Fibroblast of mammary gland (primary cell): ENCODE measurements around the gene PERCC1.

ENCODE experiments used
- DNase-seq: peaks from one replicate; pipeline ENCODE4 v3.0.0-alpha.2; 2010; ENCODE audit warnings: low read depth
- H3K4me3 ChIP-seq: 2 replicates; pipeline ENCODE4 v1.5.1; 2011; ENCODE audit warnings: low read depth, mild to moderate bottlenecking, low read length, moderate library complexity; ENCODE audit not compliant: control insufficient read depth
- TF ChIP-seq, protein P1 (sequence below): conservative IDR thresholded peaks from 2 replicates; pipeline ENCODE4 v1.5.1; 2011; ENCODE audit warnings: low read depth, low read length, inconsistent platforms; ENCODE audit not compliant: control insufficient read depth, insufficient read depth

The PERCC1 gene

GRCh38 chr16:1445518-1446203, 14.8 kb downstream of the PERCC1 start:
- TF ChIP-seq, protein P1, sequence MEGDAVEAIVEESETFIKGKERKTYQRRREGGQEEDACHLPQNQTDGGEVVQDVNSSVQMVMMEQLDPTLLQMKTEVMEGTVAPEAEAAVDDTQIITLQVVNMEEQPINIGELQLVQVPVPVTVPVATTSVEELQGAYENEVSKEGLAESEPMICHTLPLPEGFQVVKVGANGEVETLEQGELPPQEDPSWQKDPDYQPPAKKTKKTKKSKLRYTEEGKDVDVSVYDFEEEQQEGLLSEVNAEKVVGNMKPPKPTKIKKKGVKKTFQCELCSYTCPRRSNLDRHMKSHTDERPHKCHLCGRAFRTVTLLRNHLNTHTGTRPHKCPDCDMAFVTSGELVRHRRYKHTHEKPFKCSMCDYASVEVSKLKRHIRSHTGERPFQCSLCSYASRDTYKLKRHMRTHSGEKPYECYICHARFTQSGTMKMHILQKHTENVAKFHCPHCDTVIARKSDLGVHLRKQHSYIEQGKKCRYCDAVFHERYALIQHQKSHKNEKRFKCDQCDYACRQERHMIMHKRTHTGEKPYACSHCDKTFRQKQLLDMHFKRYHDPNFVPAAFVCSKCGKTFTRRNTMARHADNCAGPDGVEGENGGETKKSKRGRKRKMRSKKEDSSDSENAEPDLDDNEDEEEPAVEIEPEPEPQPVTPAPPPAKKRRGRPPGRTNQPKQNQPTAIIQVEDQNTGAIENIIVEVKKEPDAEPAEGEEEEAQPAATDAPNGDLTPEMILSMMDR: no peak
- H3K4me3 ChIP-seq: no peak overlapping the region
- no peak for DNase-seq

GRCh38 chr16:1446296-1447080, 15.6 kb downstream of the PERCC1 start:
- DNase-seq: no peak
- no peak overlapping the region for H3K4me3 ChIP-seq
- TF ChIP-seq, protein P1: no peak

- H3K4me3 ChIP-seq: no peak overlapping the region
- no peak for DNase-seq
- TF ChIP-seq, protein P1: no peak
Observed at GRCh38 chr16:1447965-1448364, 17.1 kb downstream of the PERCC1 start.

DNA sequence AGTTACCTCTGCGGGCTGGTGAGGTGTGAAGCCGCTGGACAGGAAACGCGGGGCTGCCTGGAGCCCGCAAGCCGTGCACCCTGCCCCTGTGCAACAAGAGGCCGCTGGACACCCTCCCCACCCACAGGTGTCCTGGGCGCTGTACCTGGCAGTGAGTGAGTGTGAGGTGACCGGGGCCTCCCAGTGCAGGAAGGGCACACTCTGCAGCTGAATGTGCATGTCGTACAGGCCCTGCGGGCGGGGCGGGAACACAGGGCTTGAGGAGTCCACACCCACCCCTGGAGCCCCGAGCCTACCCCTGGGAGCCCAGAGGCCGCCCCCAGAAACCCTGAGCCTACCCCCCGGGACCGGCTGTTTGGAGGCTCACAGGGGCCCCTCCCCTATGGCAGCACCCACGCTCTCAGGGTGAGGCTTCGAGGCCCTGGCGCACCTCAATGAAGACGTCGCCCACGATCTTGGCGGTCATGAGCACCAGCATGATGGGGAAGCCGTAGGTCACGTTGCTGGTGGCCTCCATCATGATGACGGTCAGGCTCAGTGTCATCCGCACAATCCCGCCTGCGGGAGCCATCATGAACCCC, 17.7 kb downstream of the PERCC1 start:
- no peak for DNase-seq
- no peak overlapping the region for H3K4me3 ChIP-seq
- TF ChIP-seq, protein P1: no peak

DNA sequence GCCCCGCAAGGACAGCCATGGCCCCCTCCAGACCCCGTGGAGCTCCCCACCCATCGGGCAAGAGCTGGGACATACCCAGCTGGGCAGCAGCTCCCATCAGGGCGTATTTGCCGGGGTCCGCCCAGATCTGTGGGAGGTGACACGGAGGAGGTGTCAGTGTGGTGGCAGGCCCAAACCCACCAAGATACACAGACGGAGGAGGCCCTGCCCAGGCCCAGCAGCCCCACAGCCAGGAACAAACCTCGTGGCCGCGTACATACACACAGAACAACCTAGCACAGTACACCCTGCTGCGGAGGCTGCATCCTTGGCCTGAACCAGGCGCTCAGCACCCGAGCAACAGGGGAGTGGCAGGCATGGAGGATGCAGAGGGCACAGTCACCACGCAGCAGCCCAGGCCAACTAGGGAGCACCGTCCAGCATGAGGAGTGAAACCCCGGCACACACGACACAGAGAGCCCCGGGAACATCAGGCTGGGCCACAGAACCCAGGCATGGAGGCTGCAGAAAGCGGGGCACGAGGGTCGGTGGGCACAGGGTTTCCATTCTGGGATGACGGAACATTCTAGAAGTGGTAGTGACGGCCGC, 18.4 kb downstream of the PERCC1 start:
- TF ChIP-seq, protein P1: no peak
- no peak overlapping the region for H3K4me3 ChIP-seq
- no peak for DNase-seq

GRCh38 chr16:1450218-1450617, 19.3 kb downstream of the PERCC1 start:
- DNase-seq: no peak
- TF ChIP-seq, protein P1: no peak
- H3K4me3 ChIP-seq: no peak overlapping the region
